WTC11 (cell line): ENCODE data around the gene ANP32D. TPM values are rescaled to one million over a fixed set of nuclear protein-coding genes. Genes with fewer than 3 reads are reported as not detected.

ENCODE experiments used
- ATAC-seq: fragments of 200-7000 bp; cut with Tn5 transposase; 2 replicates; pipeline ENCODE4 v1.10.0; 2021; ENCODE audit warnings: mild to moderate bottlenecking, moderate library complexity
- CTCF ChIA-PET: fragments of 300-600 bp; sonication (Branson Sonifier 250); formaldehyde crosslinking; loops from one replicate; lab custom pipeline; 2021; ENCODE audit warnings: antibody characterized with exemption; lab: Charles Lee
- POLR2A ChIA-PET: fragments of 350-600 bp; sonication (Branson Sonifier 250); formaldehyde crosslinking; loops from one replicate; lab custom pipeline; 2021; ENCODE audit warnings: antibody characterized with exemption; lab: Charles Lee
- DNase-seq: peaks from one replicate; pipeline ENCODE4 v3.0.0; 2021; ENCODE audit warnings: low spot score
- H3K27ac Mint-ChIP-seq: 2 replicates; pipeline ENCODE4 v1.8.0; 2021; ENCODE audit warnings: mixed read lengths
- H3K27me3 Mint-ChIP-seq: 2 replicates; pipeline ENCODE4 v1.8.0; 2021; ENCODE audit warnings: low read depth, mild to moderate bottlenecking, moderate library complexity, mixed read lengths
- H3K36me3 Mint-ChIP-seq: 2 replicates; pipeline ENCODE4 v1.8.0; 2021; ENCODE audit warnings: mixed read lengths
- H3K4me1 Mint-ChIP-seq: 2 replicates; pipeline ENCODE4 v1.8.0; 2022; ENCODE audit warnings: mixed read lengths
- H3K4me3 Mint-ChIP-seq: 2 replicates; pipeline ENCODE4 v1.8.0; 2021; ENCODE audit warnings: mild to moderate bottlenecking, moderate library complexity, mixed read lengths
- H3K9me3 Mint-ChIP-seq: 2 replicates; pipeline ENCODE4 v1.8.0; 2021; ENCODE audit warnings: mixed read lengths
- AFF4 ChIP-seq: sonication (generic); formaldehyde crosslinking; IDR thresholded peaks from 2 replicates; pipeline ENCODE4 v1.8.1; 2023; ENCODE audit warnings: mild to moderate bottlenecking, missing genetic modification reagents, borderline replicate concordance
- ATF6 ChIP-seq: sonication (generic); formaldehyde crosslinking; IDR thresholded peaks from 2 replicates; pipeline ENCODE4 v1.8.1; 2023; ENCODE audit warnings: mild to moderate bottlenecking, missing genetic modification reagents
- E2F1 ChIP-seq: sonication (generic); formaldehyde crosslinking; IDR thresholded peaks from 2 replicates; pipeline ENCODE4 v1.8.0; 2022; ENCODE audit warnings: mild to moderate bottlenecking, missing genetic modification reagents
- FOXP4 ChIP-seq: sonication (generic); formaldehyde crosslinking; IDR thresholded peaks from 2 replicates; pipeline ENCODE4 v1.8.0; 2022; ENCODE audit warnings: mild to moderate bottlenecking, missing genetic modification reagents
- GRHL2 ChIP-seq: fragments of 250-450 bp; sonication (Bioruptor Pico); IDR thresholded peaks from 2 replicates; pipeline ENCODE4 v1.8.0; 2022; ENCODE audit warnings: mild to moderate bottlenecking, moderate library complexity; ENCODE audit not compliant: insufficient replicate concordance, severe bottlenecking
- HMGA2 ChIP-seq: fragments of 250-450 bp; sonication (Bioruptor Pico); IDR thresholded peaks from 2 replicates; pipeline ENCODE4 v1.4.0; 2021; ENCODE audit warnings: mild to moderate bottlenecking, moderate library complexity
- MAX ChIP-seq: sonication (generic); formaldehyde crosslinking; IDR thresholded peaks from 2 replicates; pipeline ENCODE4 v1.8.0; 2022; ENCODE audit warnings: mild to moderate bottlenecking, missing genetic modification reagents
- NFATC4 ChIP-seq: fragments of 250-450 bp; sonication (Bioruptor Pico); IDR thresholded peaks from 2 replicates; pipeline ENCODE4 v1.9.0; 2021; ENCODE audit warnings: mild to moderate bottlenecking
- NFE2L1 ChIP-seq: sonication (generic); formaldehyde crosslinking; IDR thresholded peaks from 2 replicates; pipeline ENCODE4 v1.8.1; 2023; ENCODE audit warnings: missing genetic modification reagents
- NFYB ChIP-seq: sonication (generic); formaldehyde crosslinking; conservative IDR thresholded peaks from 2 replicates; pipeline ENCODE4 v1.8.0; 2022; ENCODE audit warnings: low read depth, missing genetic modification reagents
- OVOL2 ChIP-seq: fragments of 250-450 bp; sonication (Bioruptor Pico); IDR thresholded peaks from 2 replicates; pipeline ENCODE4 v1.9.0; 2021; ENCODE audit warnings: mild to moderate bottlenecking, borderline replicate concordance
- STAT6 ChIP-seq: sonication (generic); formaldehyde crosslinking; conservative IDR thresholded peaks from 2 replicates; pipeline ENCODE4 v1.8.1; 2023; ENCODE audit warnings: mild to moderate bottlenecking, low read depth, missing genetic modification reagents, moderate library complexity
- TP53 ChIP-seq: sonication (generic); formaldehyde crosslinking; IDR thresholded peaks from 2 replicates; pipeline ENCODE4 v1.8.1; 2023; ENCODE audit warnings: mild to moderate bottlenecking, missing genetic modification reagents
- ZNF416 ChIP-seq: fragments of 250-450 bp; sonication (Bioruptor Pico); IDR thresholded peaks from 2 replicates; pipeline ENCODE4 v1.9.0; 2021; ENCODE audit warnings: mild to moderate bottlenecking, inconsistent platforms
- ZNF423 ChIP-seq: fragments of 250-450 bp; sonication (Bioruptor Pico); IDR thresholded peaks from 2 replicates; pipeline ENCODE4 v2.1.2; 2022; ENCODE audit warnings: mild to moderate bottlenecking, moderate library complexity
- ZNF671 ChIP-seq: fragments of 250-450 bp; sonication (Bioruptor Pico); IDR thresholded peaks from 2 replicates; pipeline ENCODE4 v1.8.0; 2021; ENCODE audit warnings: mild to moderate bottlenecking
- total RNA-seq: library from RNA; stranded (reverse); gene quantifications from 3 replicates; pipeline ENCODE4 v1.2.3, GENCODE V29; 2021

Gene ANP32D
- total RNA-seq, 1 experiment from 2014 or later: not detected

GRCh38 chr12:48445538-48445937 lies 26.8 kb upstream of the ANP32D start:
- CTCF ChIA-PET: interaction anchor here (1.3 kb wide), 1 partner anchor 173 kb away, joined by 4 read pairs; no protein-coding TSS in a partner anchor

GRCh38 chr12:48446161-48446776 lies 26.1 kb upstream of the ANP32D start:
- no peak for DNase-seq
- POLR2A ChIA-PET: interaction anchor here (0.7 kb wide), 1 partner anchor 290 kb away, joined by 3 read pairs; no protein-coding TSS in a partner anchor
- peaks cover 8% of the 10 kb centered on the region for H3K36me3 Mint-ChIP-seq
- H3K27me3 Mint-ChIP-seq: no peaks in the 10 kb centered on the region
- ATAC-seq: no peak
- no peak overlapping the region for H3K4me3 Mint-ChIP-seq
- H3K4me1 Mint-ChIP-seq: peaks cover 15% of the 10 kb centered on the region
- no peak overlapping the region for H3K27ac Mint-ChIP-seq
- peaks cover 19% of the 10 kb centered on the region for H3K9me3 Mint-ChIP-seq
- CTCF ChIA-PET: interaction anchor here (1.3 kb wide), 1 partner anchor 172 kb away, joined by 4 read pairs; no protein-coding TSS in a partner anchor
- no peak for TF ChIP-seq NFATC4 (CRISPR knock-in tag)
- no peak for TF ChIP-seq FOXP4 (CRISPR knock-in tag)
- no peak for TF ChIP-seq STAT6 (CRISPR knock-in tag)
- no peak for TF ChIP-seq AFF4 (CRISPR knock-in tag)
- no peak for TF ChIP-seq ZNF416 (CRISPR knock-in tag)
- no peak for TF ChIP-seq ZNF671 (CRISPR knock-in tag)
- TF ChIP-seq NFE2L1 (CRISPR knock-in tag): no peak

More at GRCh38 chr12:48445538-48445937, 26.8 kb upstream of the ANP32D start:
- Mint-ChIP-seq H3K36me3 (peaks cover 8% of the 10 kb centered on the region), H3K27me3 (no peaks in the 10 kb centered on the region), H3K27ac (no peak overlapping the region), H3K4me1 (peaks cover 15% of the 10 kb centered on the region), H3K4me3 (no peak overlapping the region)
- POLR2A ChIA-PET: no interaction called here
- no peak for ATAC-seq
- TF ChIP-seq OVOL2: no peak
- TF ChIP-seq HMGA2 (CRISPR knock-in tag): no peak
- TF ChIP-seq FOXP4 (CRISPR knock-in tag): no peak
- no peak for TF ChIP-seq E2F1 (CRISPR knock-in tag)
- no peak for TF ChIP-seq ZNF423 (CRISPR knock-in tag)
- no peak for TF ChIP-seq NFYB
- no peak for TF ChIP-seq GRHL2 (CRISPR knock-in tag)
- no peak for TF ChIP-seq TP53
- no peak for TF ChIP-seq ZNF671 (CRISPR knock-in tag)
- TF ChIP-seq MAX (CRISPR knock-in tag): no peak
- TF ChIP-seq ATF6 (CRISPR knock-in tag): no peak
- TF ChIP-seq, all 79 proteins: peak for 0
- no peak for DNase-seq
- H3K9me3 Mint-ChIP-seq: peaks cover 18% of the 10 kb centered on the region
